ENCODE data around the gene GRIN2A.

The GRIN2A gene

DNA sequence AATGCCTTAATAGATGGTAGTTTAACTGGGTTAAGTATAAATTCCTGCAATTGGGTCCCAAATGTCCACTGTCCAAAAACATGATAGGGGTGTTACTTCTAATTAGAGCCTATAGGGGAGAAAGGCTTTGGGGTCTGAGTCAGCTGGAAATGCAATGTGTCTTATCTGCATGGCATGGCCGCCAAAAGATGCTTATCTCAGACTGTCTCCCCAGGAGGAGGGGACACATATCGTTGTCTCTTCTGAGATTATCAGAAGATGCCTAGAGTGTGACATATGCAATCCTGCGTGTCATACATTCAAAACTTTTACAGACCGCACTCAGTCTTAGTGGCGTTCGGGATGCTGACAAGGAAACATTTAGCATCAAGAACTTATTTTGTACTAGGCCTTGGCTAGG, 442.9 kb downstream of the GRIN2A start:
- DNase-seq (ENCODE audit: low read depth, low spot score) = no peak
- no peak overlapping the region for H3K27ac ChIP-seq

DNA sequence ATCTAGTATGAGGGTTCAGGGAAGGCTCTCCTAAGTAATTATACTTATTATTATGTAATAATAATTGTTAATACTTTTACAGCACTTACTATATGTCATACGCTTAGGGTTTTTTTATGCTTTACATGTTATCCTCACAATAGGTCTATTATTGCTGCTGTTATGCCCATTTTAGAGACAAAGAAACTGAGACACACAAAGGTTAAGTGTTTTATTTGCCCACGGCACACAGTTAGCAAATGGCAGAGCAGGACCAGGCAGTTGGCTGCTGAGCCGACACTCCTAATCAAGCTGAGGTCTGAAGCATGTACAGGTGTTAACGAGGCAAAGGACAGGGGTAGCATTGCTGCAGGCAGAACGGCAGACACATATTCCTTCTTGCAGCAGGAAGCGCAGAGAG, 443.5 kb downstream of the GRIN2A start:
- no peak overlapping the region for H3K27ac ChIP-seq
- DNase-seq (ENCODE audit: low read depth, low spot score) = no peak

DNA sequence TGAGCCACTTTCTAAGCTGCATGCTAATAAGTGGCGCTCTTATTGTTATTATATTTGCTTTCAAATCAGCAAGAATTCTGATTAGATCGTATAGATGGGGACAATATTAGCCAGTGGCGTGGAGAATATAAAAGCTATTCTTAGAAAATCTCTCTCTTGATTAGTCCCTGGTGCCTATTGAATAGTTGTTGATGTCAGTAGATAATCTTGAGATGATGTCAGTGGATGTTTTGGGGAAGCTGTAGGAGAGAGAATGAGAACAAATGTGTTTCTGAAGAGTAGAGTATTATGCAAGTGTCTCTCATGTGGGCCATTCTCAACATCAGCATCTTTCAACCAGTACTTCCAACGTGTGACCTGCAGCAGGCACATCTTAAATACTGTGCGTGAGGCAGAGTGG, 445.7 kb downstream of the GRIN2A start:
- H3K27ac ChIP-seq = no peak overlapping the region
- DNase-seq (ENCODE audit: low read depth, low spot score) = no peak

DNA sequence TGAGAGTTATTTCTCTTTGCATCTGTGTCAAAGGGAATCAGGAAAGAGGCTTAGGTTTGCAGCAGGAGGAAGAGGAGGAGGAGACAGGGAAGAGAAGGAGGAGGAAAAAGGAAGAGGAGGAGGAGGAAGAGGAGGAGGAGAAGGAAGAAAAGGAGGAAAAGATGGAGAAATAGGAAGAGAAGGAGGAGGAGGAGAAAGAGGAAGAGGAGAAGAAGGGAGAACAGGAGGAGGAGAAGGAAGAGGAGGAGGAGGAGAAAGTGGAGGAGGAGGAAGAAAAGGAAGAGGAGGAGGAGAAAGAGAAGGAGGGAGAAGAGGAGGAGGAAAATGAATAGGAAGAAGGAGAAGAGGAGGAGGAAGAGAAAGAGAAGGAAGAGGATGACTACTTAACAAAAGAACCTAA, 459.1 kb downstream of the GRIN2A start:
- no peak overlapping the region for H3K27ac ChIP-seq
- no peak for DNase-seq (ENCODE audit: low read depth, low spot score)

DNA sequence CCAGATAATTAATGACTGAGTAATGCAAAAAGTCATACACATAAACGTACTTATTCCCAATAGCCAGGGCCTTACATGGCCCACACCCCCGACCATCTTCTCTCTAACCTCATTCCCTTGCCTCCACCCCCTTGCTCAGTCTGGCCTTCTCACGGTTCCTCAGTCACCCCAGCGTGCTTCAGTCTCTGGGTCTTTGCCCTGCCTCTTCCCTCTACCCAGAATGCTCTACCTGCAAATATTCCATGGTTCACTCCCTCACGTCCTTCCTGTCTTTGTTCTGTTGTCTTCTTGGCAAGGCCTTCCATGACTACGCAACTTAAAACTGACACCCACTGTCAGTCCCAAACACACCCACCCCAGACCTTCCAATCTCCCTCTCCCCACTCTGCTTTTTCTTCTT, 468.3 kb downstream of the GRIN2A start:
- no peak overlapping the region for H3K27ac ChIP-seq
- DNase-seq (ENCODE audit: low read depth, low spot score) = no peak

DNA sequence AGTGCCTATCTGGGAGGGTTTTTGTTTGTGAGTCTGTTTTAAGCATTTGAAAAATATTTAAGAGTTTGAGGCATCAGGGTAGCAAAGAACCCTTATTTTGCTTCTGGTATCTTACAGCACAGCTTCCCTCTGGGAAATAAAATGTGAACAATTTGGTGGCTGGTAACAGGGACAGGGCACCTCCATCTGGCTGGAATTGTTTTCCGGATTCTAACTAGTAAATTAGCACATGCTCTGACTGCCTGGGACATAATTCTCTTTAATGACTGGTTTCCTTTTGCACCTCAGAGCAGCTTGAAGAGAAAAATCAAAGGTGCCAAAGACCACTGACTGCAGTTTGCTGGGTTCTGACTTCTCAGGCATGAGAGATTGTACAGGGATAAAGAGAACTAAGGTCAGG, 469.1 kb downstream of the GRIN2A start:
- no peak overlapping the region for H3K27ac ChIP-seq
- DNase-seq (ENCODE audit: low read depth, low spot score) = no peak

DNA sequence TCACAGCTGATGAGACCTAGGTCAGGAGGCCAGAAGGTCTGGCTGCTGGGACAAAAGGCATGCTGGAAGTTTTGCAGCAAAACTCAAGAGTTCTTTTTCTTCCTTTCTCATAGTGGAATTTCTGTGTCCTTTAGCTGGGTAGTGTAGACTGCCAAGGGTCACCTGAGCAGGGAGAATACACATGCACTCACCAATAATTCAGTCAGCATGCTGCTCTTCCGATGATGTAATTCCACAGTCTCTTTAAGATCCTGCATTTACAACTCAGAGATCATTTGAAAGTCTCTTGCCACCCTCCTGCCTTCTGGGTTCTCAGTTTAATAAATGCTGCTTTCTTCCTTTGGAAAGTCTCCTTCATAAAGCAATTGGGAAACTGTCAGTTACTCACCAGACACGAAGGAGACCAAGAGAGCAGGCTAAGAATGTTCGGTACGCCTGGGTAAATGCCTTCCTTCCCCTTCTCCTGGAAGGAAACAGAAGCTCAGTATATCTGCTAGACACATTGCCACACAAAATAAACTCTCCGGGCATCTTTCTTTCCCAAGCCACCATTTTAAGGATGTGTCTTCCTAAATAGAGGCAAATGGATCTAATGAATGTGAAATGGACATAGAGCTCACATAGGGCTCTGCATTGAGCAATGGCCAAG, 473.1 kb downstream of the GRIN2A start:
- H3K27ac ChIP-seq = no peak overlapping the region
- DNase-seq (ENCODE audit: low read depth, low spot score) = no peak

DNA sequence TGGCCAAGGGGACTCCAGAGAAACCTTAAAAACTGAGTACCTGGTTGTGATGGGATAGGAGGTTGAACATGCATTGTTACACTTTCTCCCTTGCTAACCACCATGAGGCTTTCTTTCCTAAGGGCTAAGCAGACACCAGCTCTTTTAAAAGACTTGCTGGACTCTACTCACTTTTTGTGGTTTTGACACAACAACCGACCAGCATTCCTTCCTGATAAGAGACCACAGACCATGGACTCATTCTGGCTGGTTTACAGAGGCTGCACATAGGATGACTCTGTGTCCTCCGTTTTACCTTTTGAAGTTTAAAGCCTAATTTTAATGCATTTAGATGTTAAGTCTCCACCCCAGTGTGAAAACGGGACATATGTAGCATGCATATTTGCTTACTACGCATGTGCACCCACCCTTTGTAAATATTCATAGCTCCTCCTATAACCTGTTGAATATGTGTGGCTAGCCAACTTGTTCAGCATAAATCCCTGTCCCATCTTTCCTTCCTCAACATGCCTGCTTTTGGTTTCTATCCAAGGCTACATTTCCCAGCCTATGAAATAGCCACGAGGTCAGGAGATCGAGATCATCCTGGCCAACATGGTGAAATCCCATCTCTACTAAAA, 475.9 kb downstream of the GRIN2A start:
- no peak overlapping the region for H3K27ac ChIP-seq
- no peak for DNase-seq (ENCODE audit: low read depth, low spot score)

DNA sequence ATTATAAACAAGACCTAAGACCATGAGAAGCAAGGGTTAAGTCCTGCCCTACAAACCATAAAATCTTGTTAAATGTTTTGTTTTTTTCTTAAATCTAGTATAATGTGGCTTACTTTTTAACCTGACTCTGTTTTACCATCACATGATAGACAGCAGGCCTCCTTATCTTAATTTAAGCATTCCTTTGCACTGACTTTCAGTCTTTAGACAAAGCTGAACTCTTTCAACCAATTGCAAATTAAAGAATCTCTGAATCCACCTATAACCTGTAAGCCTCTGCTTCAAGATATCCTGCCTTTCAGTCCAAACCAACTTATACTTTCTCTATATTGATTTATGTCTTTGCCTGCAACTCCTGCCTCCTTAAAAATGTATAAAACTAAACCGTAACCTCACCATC, 478.5 kb downstream of the GRIN2A start:
- no peak for DNase-seq (ENCODE audit: low read depth, low spot score)

More for the DNA sequence above, 478.5 kb downstream of the GRIN2A start:
- H3K27ac ChIP-seq = no peak overlapping the region

Data from epithelial cell of prostate (primary cell).